ENCODE results near the gene NOTUM. TPM values are rescaled to one million over a fixed set of nuclear protein-coding genes. Genes with fewer than 3 reads are reported as not detected.

Gene NOTUM
- total and polyA plus RNA-seq, 2 donors (not counting 3 experiments of a cell fraction or from before 2014, with no cell fraction given): not detected

DNA sequence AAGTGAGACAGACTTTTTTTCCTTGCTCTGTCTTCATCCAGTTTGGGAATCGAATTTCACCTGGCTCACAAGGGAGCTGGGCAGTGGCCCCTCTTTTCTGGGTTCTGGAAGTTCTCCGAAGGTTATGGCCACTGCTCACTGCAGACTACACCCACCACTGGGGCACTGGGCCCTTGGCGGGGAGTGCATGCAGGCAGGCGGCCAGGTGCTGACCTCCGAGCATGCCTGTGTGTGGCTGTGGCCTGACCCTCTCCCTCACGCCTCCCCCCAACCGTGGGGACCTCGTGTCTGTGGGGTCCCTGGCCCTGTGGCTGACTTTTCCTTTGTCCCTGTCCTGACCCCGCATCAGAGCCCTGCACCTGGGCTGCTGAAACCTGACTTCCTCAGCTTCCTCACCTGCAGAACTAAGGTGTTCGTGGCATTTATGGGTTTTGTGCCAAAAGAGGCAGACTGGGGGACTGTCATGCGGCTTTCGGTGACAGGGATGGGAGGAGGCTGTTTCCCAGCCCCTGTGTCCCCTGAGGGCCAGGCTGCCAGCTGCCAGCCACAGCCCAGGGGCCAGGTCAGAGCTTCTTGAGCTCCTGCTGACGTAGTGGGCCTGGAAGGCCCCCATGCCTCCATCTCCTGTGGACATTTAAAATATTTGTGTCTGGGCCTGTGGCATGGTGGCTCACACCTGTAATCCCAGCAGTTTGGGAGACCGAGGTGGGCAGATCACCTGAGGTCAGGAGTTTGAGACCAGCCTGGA, 37.9 kb upstream of the NOTUM start:
- FAIRE-seq (no peak), DNase-seq (ENCODE audit: low read depth, low spot score) (no peak)
- Histone ChIP-seq H2AFZ (ENCODE audit: low read depth, low read length) (no peak overlapping the region), H3K79me2 (ENCODE audit: control insufficient read depth, insufficient read depth, low read length) (no peaks in the 10 kb centered on the region), H3K27ac (ENCODE audit: insufficient read depth, low read depth, low read length) (no peak overlapping the region), H4K20me1 (replicated peaks; ENCODE audit: control insufficient read depth, extremely low read depth, insufficient read depth, low read length) (no peaks in the 10 kb centered on the region), H3K4me3 (replicated peaks in 1 of 3; ENCODE audit: insufficient read depth in 1 of 3, low read depth in 1 of 3, low read length in 3 of 3) (no peak overlapping the region), H3K9ac (replicated peaks; ENCODE audit: extremely low read depth, insufficient read depth, low read length) (no peak overlapping the region), H3K36me3 (ENCODE audit: control insufficient read depth in 2 of 2, extremely low read depth in 1 of 2, insufficient read depth in 2 of 2, low read length in 2 of 2) (no peaks in the 10 kb centered on the region), H3K9me1 (replicated peaks; ENCODE audit: control insufficient read depth, extremely low read depth, insufficient read depth, low read length) (no peaks in the 10 kb centered on the region), H3K4me1 (ENCODE audit: control insufficient read depth, extremely low read depth, insufficient read depth, low read length) (peaks cover 9% of the 10 kb centered on the region), H3K4me2 (ENCODE audit: insufficient read depth, low read length) (no peak overlapping the region), H3K9me3 (replicated peaks; ENCODE audit: control insufficient read depth, insufficient read depth, low read length) (no peaks in the 10 kb centered on the region), H3K27me3 (ENCODE audit: control insufficient read depth in 2 of 2, insufficient read depth in 2 of 2, low read length in 2 of 2) (no peaks in the 10 kb centered on the region)
- CTCF ChIA-PET: interaction anchor here (0.8 kb wide), 1 partner anchor 22 kb away, joined by 3 read pairs; no protein-coding TSS in a partner anchor
- no peak for TF ChIP-seq JUN (IDR thresholded peaks at IDR 0.05; ENCODE audit: borderline replicate concordance, insufficient read depth, insufficient read length, low read depth)
- no peak for TF ChIP-seq FOS (IDR thresholded peaks at IDR 0.05; ENCODE audit: borderline replicate concordance, insufficient read depth, low read length)
- TF ChIP-seq EZH2 (IDR thresholded peaks at IDR 0.05; ENCODE audit: borderline replicate concordance, low read depth, low read length, severe bottlenecking): no peak
- no peak for TF ChIP-seq MYC (IDR thresholded peaks at IDR 0.05; ENCODE audit: low read depth, low read length)
- TF ChIP-seq GATA2 (IDR thresholded peaks at IDR 0.05; ENCODE audit: insufficient read depth, insufficient read length, low read depth, low read length): no peak
- TF ChIP-seq, protein P1, sequence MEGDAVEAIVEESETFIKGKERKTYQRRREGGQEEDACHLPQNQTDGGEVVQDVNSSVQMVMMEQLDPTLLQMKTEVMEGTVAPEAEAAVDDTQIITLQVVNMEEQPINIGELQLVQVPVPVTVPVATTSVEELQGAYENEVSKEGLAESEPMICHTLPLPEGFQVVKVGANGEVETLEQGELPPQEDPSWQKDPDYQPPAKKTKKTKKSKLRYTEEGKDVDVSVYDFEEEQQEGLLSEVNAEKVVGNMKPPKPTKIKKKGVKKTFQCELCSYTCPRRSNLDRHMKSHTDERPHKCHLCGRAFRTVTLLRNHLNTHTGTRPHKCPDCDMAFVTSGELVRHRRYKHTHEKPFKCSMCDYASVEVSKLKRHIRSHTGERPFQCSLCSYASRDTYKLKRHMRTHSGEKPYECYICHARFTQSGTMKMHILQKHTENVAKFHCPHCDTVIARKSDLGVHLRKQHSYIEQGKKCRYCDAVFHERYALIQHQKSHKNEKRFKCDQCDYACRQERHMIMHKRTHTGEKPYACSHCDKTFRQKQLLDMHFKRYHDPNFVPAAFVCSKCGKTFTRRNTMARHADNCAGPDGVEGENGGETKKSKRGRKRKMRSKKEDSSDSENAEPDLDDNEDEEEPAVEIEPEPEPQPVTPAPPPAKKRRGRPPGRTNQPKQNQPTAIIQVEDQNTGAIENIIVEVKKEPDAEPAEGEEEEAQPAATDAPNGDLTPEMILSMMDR (IDR thresholded peaks at IDR 0.05; ENCODE audit: extremely low read depth in 1 of 2, insufficient read depth in 1 of 2, low read depth in 1 of 2, low read length in 2 of 2): no peak
- no peak for TF ChIP-seq POLR2AphosphoS5 (IDR thresholded peaks at IDR 0.05; ENCODE audit: insufficient read depth, low read depth, low read length)
- no peak for TF ChIP-seq POLR2A (IDR thresholded peaks at IDR 0.05; ENCODE audit: low read depth, low read length)
- TF ChIP-seq MAX (IDR thresholded peaks at IDR 0.05; ENCODE audit: insufficient read depth, insufficient read length): no peak
- POLR2A ChIA-PET: no interaction called here
- BruUV-seq (replicated peaks): no TSS peak
- intact Hi-C loops (cut with micrococcal nuclease) (no loop called here), dilution Hi-C loops (cut with MboI; ENCODE audit: extremely low pct_ligation_motif_present, low sequenced_read_pairs) (no loop called here)

All from endothelial cell of umbilical vein (primary cell).